Skeletal muscle tissue (tissue), 4 donors: Measurements from ENCODE around the gene SULT6B1. TPM values are rescaled to one million over a fixed set of nuclear protein-coding genes. Genes with fewer than 3 reads are reported as not detected.

Experiments used
- H3K27ac ChIP-seq: one replicate; pipeline ENCODE4 v1.7.0; 2013; ENCODE audit warnings: mild to moderate bottlenecking, low read depth, low read length, inconsistent platforms
- H3K27me3 ChIP-seq, 3 donors: one replicate each; pipeline ENCODE4 v1.7.0; 2013; ENCODE audit warnings: low read length in 3 of 3; ENCODE audit not compliant: control insufficient read depth in 3 of 3, insufficient read depth in 3 of 3
- H3K36me3 ChIP-seq, 3 donors: one replicate each; pipeline ENCODE4 v1.7.0; 2013; ENCODE audit warnings: low read length in 3 of 3; ENCODE audit not compliant: control insufficient read depth in 3 of 3, insufficient read depth in 3 of 3
- H3K4me1 ChIP-seq, 3 donors: one replicate each; pipeline ENCODE4 v1.7.0; 2013; ENCODE audit warnings: low read length in 3 of 3, mild to moderate bottlenecking in 3 of 3; ENCODE audit not compliant: control insufficient read depth in 3 of 3, insufficient read depth in 3 of 3
- H3K4me3 ChIP-seq, 3 donors: one replicate each; pipeline ENCODE4 v1.7.0; 2013; ENCODE audit warnings: low read length in 3 of 3
- H3K9ac ChIP-seq, 3 donors: one replicate each; pipeline ENCODE4 v1.7.0; 2013; ENCODE audit warnings: low read length in 3 of 3, mild to moderate bottlenecking in 3 of 3, moderate library complexity in 2 of 3, low read depth in 1 of 3
- H3K9me3 ChIP-seq, 3 donors: one replicate each; pipeline ENCODE4 v1.7.0; 2013; ENCODE audit warnings: low read length in 3 of 3; ENCODE audit not compliant: control insufficient read depth in 3 of 3
- total RNA-seq: library from RNA; depleted of rRNA; stranded (reverse); fragments of >200 nt; gene quantifications from one replicate; pipeline ENCODE4 v1.2.3, GENCODE V29; 2014
- donor health status: Osteomylitis.

Gene SULT6B1
- total RNA-seq, 1 donor from 2014 or later = not detected

DNA sequence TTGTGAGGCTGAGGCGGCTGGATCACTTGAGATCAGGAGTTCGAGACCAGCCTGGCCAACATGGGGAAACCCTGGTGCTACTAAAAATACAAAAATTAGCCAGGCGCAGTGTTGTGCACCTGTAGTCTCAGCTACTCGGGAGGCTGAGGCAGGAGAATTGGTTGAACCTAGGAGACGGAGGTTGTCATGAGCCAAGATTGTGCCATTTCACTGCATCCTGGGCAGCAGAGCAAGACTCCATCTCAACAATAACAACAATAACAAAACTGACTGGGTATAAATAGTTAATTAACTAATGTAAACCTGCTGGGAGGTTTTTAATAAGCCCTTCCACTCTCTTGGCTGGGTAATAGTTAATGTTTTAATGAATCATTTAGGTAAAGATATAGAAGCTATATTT, 7.8 kb downstream of the SULT6B1 start:
- Histone ChIP-seq H3K9ac (no peak overlapping the region), H3K4me1 (no peaks in the 10 kb centered on the region), H3K4me3 (no peak overlapping the region)

GRCh38 chr2:37180006-37180639, 8.3 kb downstream of the SULT6B1 start:
- H3K4me3 ChIP-seq = no peak overlapping the region
- H3K9me3 ChIP-seq = no peaks in the 10 kb centered on the region
- no peak overlapping the region for H3K9ac ChIP-seq
- no peaks in the 10 kb centered on the region for H3K27me3 ChIP-seq
- no peaks in the 10 kb centered on the region for H3K36me3 ChIP-seq
- no peak overlapping the region for H3K27ac ChIP-seq
- no peaks in the 10 kb centered on the region for H3K4me1 ChIP-seq

More for the DNA sequence above, 7.8 kb downstream of the SULT6B1 start:
- H3K36me3 ChIP-seq = no peaks in the 10 kb centered on the region
- no peak overlapping the region for H3K27ac ChIP-seq
- H3K9me3 ChIP-seq = no peaks in the 10 kb centered on the region
- H3K27me3 ChIP-seq = no peaks in the 10 kb centered on the region

- Histone ChIP-seq H3K36me3 (no peaks in the 10 kb centered on the region), H3K27ac (no peak overlapping the region), H3K9me3 (no peaks in the 10 kb centered on the region)
Observed at GRCh38 chr2:37173741-37174140, 14.7 kb downstream of the SULT6B1 start.

GRCh38 chr2:37171624-37171950, 16.9 kb downstream of the SULT6B1 start:
- no peak overlapping the region for H3K4me3 ChIP-seq
- H3K27me3 ChIP-seq = no peaks in the 10 kb centered on the region
- H3K9me3 ChIP-seq = no peaks in the 10 kb centered on the region
- H3K4me1 ChIP-seq = no peaks in the 10 kb centered on the region
- no peaks in the 10 kb centered on the region for H3K36me3 ChIP-seq
- H3K9ac ChIP-seq = no peak overlapping the region
- no peak overlapping the region for H3K27ac ChIP-seq

More at GRCh38 chr2:37173741-37174140, 14.7 kb downstream of the SULT6B1 start:
- Histone ChIP-seq H3K4me1 (no peaks in the 10 kb centered on the region), H3K9ac (no peak overlapping the region), H3K27me3 (no peaks in the 10 kb centered on the region), H3K4me3 (no peak overlapping the region)

- Histone ChIP-seq H3K9me3 (no peaks in the 10 kb centered on the region), H3K4me3 (no peak overlapping the region), H3K4me1 (no peaks in the 10 kb centered on the region), H3K9ac (no peak overlapping the region), H3K27me3 (no peaks in the 10 kb centered on the region), H3K27ac (no peak overlapping the region), H3K36me3 (no peaks in the 10 kb centered on the region)
Observed at GRCh38 chr2:37168217-37168981, 20.1 kb downstream of the SULT6B1 start.

- H3K9me3 ChIP-seq = no peaks in the 10 kb centered on the region
Observed at GRCh38 chr2:37167636-37168180, 20.8 kb downstream of the SULT6B1 start.

GRCh38 chr2:37164757-37165156, 23.7 kb downstream of the SULT6B1 start:
- Histone ChIP-seq H3K4me1 (no peaks in the 10 kb centered on the region), H3K4me3 (no peak overlapping the region), H3K27ac (no peak overlapping the region), H3K9ac (no peak overlapping the region), H3K36me3 (no peaks in the 10 kb centered on the region), H3K27me3 (no peaks in the 10 kb centered on the region), H3K9me3 (no peaks in the 10 kb centered on the region)

More at GRCh38 chr2:37167636-37168180, 20.8 kb downstream of the SULT6B1 start:
- Histone ChIP-seq H3K9ac (no peak overlapping the region), H3K36me3 (no peaks in the 10 kb centered on the region), H3K27ac (no peak overlapping the region), H3K4me3 (no peak overlapping the region), H3K4me1 (no peaks in the 10 kb centered on the region), H3K27me3 (no peaks in the 10 kb centered on the region)

DNA sequence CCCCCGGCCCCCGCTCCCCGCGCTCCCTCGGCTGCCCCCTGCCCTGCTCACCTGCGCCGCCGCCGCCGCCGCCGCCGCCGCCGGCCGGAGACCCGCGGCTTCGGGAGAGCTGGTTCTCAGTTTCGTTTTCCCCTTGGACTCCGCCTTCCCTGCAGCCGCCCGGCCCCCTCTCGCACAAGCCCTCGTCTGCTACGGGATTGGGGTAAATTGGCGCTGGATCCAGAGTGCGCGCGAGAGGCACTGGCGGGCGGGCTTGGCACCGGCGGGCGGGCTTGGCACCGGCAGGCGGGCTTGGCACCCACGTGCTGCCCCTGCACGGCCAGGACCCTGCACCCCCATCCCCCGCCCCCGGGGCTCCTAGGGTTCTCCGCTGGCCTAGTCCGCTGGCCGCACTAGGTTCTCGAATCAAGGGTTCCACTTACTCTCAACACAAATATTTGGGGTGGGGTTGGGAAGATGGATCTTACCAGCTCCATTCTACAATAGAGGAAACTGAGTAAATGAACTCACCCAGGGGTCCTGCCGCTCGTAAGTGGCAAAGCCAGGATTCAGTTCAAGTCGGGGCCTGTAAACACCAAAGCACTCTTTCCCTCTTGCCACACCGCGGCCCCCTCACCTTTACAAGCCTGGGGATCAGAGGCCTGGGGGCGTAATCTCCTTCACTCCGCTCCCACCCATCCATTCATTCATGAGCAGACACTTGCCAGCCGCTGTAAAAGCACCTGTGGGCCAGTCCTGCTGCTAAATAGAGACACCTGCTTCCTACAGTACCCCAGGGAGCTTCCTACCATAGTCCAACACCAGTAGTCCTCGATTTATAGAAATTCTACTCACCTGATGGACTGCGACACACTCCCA, 31.4 kb downstream of the SULT6B1 start, which contains the start of gene EIF2AK2:
Gene EIF2AK2 (minus strand): TSS at position 124 of the 858 bp plus-strand sequence. CDS start 9,174 bp downstream, outside the sequence.
- Histone ChIP-seq H3K27me3 (no peaks in the 10 kb centered on the region), H3K4me1 (peaks cover 11 to 19% (median 13%) of the 10 kb centered on the region in 3 donors), H3K27ac (peak within 1 kb of the TSS; percentile 59), H3K4me3 (peak within 1 kb of the TSS; percentile 76 to 78 (median 78)), H3K36me3 (peaks cover 0 to 3% (median 3%) of the 10 kb centered on the region in 3 donors), H3K9ac (peak within 1 kb of the TSS; percentile 89 to 91 (median 91)), H3K9me3 (no peaks in the 10 kb centered on the region)

- peaks cover 0 to 3% (median 3%) of the 10 kb centered on the region in 3 donors for H3K36me3 ChIP-seq
- peaks cover 11 to 19% (median 13%) of the 10 kb centered on the region in 3 donors for H3K4me1 ChIP-seq
- H3K9ac ChIP-seq = peak overlapping the region; percentile 89 to 91 (median 91)
- H3K27ac ChIP-seq = peak overlapping the region; percentile 59
- H3K27me3 ChIP-seq = no peaks in the 10 kb centered on the region
- H3K9me3 ChIP-seq = no peaks in the 10 kb centered on the region
- peak overlapping the region; percentile 76 to 78 (median 78) for H3K4me3 ChIP-seq
Observed at GRCh38 chr2:37156071-37156856, 32.2 kb downstream of the SULT6B1 start.
